ENCODE results near the gene POMT1. TPM values are rescaled to one million over a fixed set of nuclear protein-coding genes. Genes with fewer than 3 reads are reported as not detected.

Gene POMT1
- total RNA-seq, 1 experiment from 2014 or later = 34.1 TPM

- Histone ChIP-seq H2BK120ac (ENCODE audit: low read depth, low read length, poor library complexity, severe bottlenecking) (no peak overlapping the region), H4K8ac (replicated peaks; ENCODE audit: insufficient read length, low read depth, low read length) (no peak overlapping the region)
These were observed 11.6 kb upstream of the POMT1 start for GRCh38 chr9:131491001-131491710.

More at GRCh38 chr9:131491001-131491710, 11.6 kb upstream of the POMT1 start:
- no peak overlapping the region for H2AK5ac ChIP-seq (ENCODE audit: insufficient read length, low read length)
- WGBS (ENCODE audit: extremely low coverage, insufficient read length, low lambda C conversion rate) = no CpG with 5 or more reads among the region's 20 CpGs
- H3K79me2 ChIP-seq (ENCODE audit: insufficient read depth, low read length) = no peaks in the 10 kb centered on the region
- no peaks in the 10 kb centered on the region for H3K9me3 Mint-ChIP-seq
- H3T11ph ChIP-seq (ENCODE audit: low read length) = no peak overlapping the region
- H3K27ac Mint-ChIP-seq = peak overlapping the region in 2 of 3 experiments; percentile 13 to 91; a peak in 3 of 7 replicates
- no peak overlapping the region for H2BK12ac ChIP-seq (ENCODE audit: insufficient read length, low read depth, low read length)
- DNase-seq = no peak
- H3K27ac ChIP-seq (ENCODE audit: insufficient read length, low read depth, low read length) = no peak overlapping the region
- H2AFZ ChIP-seq (ENCODE audit: low read length) = no peak overlapping the region
- no peak overlapping the region for H3K4me3 Mint-ChIP-seq
- no peak overlapping the region for H2BK5ac ChIP-seq (ENCODE audit: insufficient read length, low read length)
- peaks cover 87 to 100% (median 100%) of the 10 kb centered on the region in 3 experiments for H3K36me3 Mint-ChIP-seq (ENCODE audit: insufficient read depth in 1 of 3, low read depth in 3 of 3)
- H3K4ac ChIP-seq (ENCODE audit: low read depth, low read length) = no peak overlapping the region
- no peak overlapping the region for H3K18ac ChIP-seq (ENCODE audit: insufficient read length, low read depth, low read length)
- no peak overlapping the region for H2BK20ac ChIP-seq (ENCODE audit: low read depth, low read length, poor library complexity, severe bottlenecking)
- no peaks in the 10 kb centered on the region for H3K4me1 ChIP-seq (ENCODE audit: insufficient read depth, low read length)
- no peaks in the 10 kb centered on the region for H3K27me3 ChIP-seq (ENCODE audit: insufficient read depth, low read length)
- H3K23ac ChIP-seq (ENCODE audit: insufficient read length, low read depth, low read length) = no peak overlapping the region
- H4K20me1 ChIP-seq (ENCODE audit: control insufficient read depth, insufficient read depth, insufficient read length) = peaks cover 3% of the 10 kb centered on the region
- H2BK15ac ChIP-seq (ENCODE audit: low read depth, low read length) = no peak overlapping the region
- TF ChIP-seq CTCF (conservative IDR thresholded peaks at IDR 0.05) = no peak
- H3K79me1 ChIP-seq (ENCODE audit: insufficient read depth, low read depth, low read length, poor library complexity, severe bottlenecking) = no peaks in the 10 kb centered on the region
- no peak overlapping the region for H3K4me2 ChIP-seq (ENCODE audit: insufficient read depth, insufficient read length, low read length)
- no peaks in the 10 kb centered on the region for H3K23me2 ChIP-seq (ENCODE audit: insufficient read length, low read depth, low read length, poor library complexity, severe bottlenecking)
- no peak overlapping the region for H3K56ac ChIP-seq (ENCODE audit: insufficient read length, low read depth, low read length)
- no peaks in the 10 kb centered on the region for H3K4me1 Mint-ChIP-seq
- no peak overlapping the region for H3K14ac ChIP-seq (ENCODE audit: insufficient read depth, low read length)
- H3K9me3 ChIP-seq (ENCODE audit: control insufficient read depth, low read depth, low read length) = no peaks in the 10 kb centered on the region
- peaks cover 1% of the 10 kb centered on the region; the same call in 1 of the 2 replicates for H3K27me3 Mint-ChIP-seq (ENCODE audit: low read depth)
- no peak overlapping the region for H3K9ac ChIP-seq (ENCODE audit: extremely low read depth, insufficient read length, low read length)
- H4K91ac ChIP-seq (ENCODE audit: insufficient read length, low read depth, low read length) = no peak overlapping the region
- H4K5ac ChIP-seq (ENCODE audit: insufficient read length, low read depth, low read length) = no peak overlapping the region

Measured in H9 (cell line).